ENCODE data around the gene CHST7. TPM values are rescaled to one million over a fixed set of nuclear protein-coding genes. Genes with fewer than 3 reads are reported as not detected.

Gene CHST7
- total and polyA plus RNA-seq, 2 experiments from 2014 or later = 5.6 to 7.8 TPM

DNA sequence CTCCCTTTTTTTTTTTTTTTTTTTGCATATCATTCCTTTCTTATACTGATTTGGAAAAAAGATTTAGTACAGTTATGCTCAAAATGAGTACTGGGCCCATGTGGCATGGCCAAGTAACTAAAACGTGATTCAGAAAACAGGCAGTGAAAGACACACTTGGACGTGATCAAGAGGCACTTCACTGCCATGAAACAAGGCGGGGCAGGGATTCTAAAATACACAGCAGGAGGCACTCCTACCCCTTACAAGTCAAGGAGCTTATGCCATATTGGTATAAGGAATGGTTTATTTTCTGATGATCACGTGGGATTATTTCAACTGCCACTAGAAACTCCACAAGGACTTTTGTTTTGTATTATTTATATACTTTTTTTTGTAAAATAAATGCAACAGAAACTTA is 72.0 kb downstream of the CHST7 start:
- Histone ChIP-seq H3K4me1 (ENCODE audit: insufficient read depth) (peaks cover 4% of the 10 kb centered on the region), H3K9me2 (replicated peaks; ENCODE audit: insufficient read depth) (no peaks in the 10 kb centered on the region), H3K27ac (no peak overlapping the region), H2AFZ (no peak overlapping the region), H3K79me2 (no peaks in the 10 kb centered on the region), H3K9me3 (ENCODE audit: low read depth) (no peaks in the 10 kb centered on the region), H3K27me3 (no peaks in the 10 kb centered on the region), H3K4me3 (no peak overlapping the region), H3K36me3 (replicated peaks; ENCODE audit: insufficient read depth, low read depth) (no peaks in the 10 kb centered on the region), H3K4me2 (no peak overlapping the region), H4K20me1 (ENCODE audit: insufficient read depth, poor library complexity, severe bottlenecking) (no peaks in the 10 kb centered on the region)
- WGBS (ENCODE audit: low lambda C conversion rate, missing lambda C conversion rate) = 68% methylated on average over 4 of the region's 4 CpGs
- TF ChIP-seq EZH2 (IDR thresholded peaks at IDR 0.05; ENCODE audit: borderline replicate concordance) (no peak), EZH2phosphoT487 (IDR thresholded peaks at IDR 0.05; ENCODE audit: low read depth, severe bottlenecking, unreplicated experiment) (no peak)
- TF ChIP-seq, protein P1, sequence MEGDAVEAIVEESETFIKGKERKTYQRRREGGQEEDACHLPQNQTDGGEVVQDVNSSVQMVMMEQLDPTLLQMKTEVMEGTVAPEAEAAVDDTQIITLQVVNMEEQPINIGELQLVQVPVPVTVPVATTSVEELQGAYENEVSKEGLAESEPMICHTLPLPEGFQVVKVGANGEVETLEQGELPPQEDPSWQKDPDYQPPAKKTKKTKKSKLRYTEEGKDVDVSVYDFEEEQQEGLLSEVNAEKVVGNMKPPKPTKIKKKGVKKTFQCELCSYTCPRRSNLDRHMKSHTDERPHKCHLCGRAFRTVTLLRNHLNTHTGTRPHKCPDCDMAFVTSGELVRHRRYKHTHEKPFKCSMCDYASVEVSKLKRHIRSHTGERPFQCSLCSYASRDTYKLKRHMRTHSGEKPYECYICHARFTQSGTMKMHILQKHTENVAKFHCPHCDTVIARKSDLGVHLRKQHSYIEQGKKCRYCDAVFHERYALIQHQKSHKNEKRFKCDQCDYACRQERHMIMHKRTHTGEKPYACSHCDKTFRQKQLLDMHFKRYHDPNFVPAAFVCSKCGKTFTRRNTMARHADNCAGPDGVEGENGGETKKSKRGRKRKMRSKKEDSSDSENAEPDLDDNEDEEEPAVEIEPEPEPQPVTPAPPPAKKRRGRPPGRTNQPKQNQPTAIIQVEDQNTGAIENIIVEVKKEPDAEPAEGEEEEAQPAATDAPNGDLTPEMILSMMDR (IDR thresholded peaks at IDR 0.05; ENCODE audit: poor library complexity) = no peak
- DNase-seq (ENCODE audit: low spot score) = no peak

DNA sequence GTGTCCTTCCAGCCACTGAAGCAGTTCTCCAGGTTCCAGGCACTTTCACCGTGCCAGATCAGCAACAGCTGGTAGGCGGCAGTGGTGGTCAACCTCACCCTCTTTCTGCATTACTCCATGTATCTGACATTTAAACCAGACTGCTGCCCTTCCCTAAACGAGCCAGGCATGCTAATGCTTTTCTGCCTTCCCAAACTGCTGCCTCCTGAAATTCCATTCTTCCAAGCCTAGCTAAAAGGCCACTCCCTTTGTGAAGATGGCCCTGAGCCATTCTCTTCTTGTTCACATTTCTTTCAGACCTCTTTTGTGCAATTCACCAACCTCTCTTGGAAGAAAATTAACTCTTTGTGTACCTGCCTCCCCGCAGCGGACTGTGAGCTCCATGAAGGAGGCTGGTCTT is 73.7 kb downstream of the CHST7 start:
- no peak for TF ChIP-seq EZH2phosphoT487 (IDR thresholded peaks at IDR 0.05; ENCODE audit: low read depth, severe bottlenecking, unreplicated experiment)
- TF ChIP-seq, protein P1 (IDR thresholded peaks at IDR 0.05; ENCODE audit: poor library complexity) = no peak
- TF ChIP-seq EZH2 (IDR thresholded peaks at IDR 0.05; ENCODE audit: borderline replicate concordance) = no peak
- H3K27me3 ChIP-seq = no peaks in the 10 kb centered on the region
- 71% methylated on average over 5 of the region's 5 CpGs for WGBS (ENCODE audit: low lambda C conversion rate, missing lambda C conversion rate)
- H3K36me3 ChIP-seq (replicated peaks; ENCODE audit: insufficient read depth, low read depth) = no peaks in the 10 kb centered on the region
- H3K4me1 ChIP-seq (ENCODE audit: insufficient read depth) = peaks cover 4% of the 10 kb centered on the region
- no peak overlapping the region for H3K4me2 ChIP-seq
- H3K9me2 ChIP-seq (replicated peaks; ENCODE audit: insufficient read depth) = no peaks in the 10 kb centered on the region
- no peak overlapping the region for H3K27ac ChIP-seq
- no peak overlapping the region for H2AFZ ChIP-seq
- no peaks in the 10 kb centered on the region for H3K9me3 ChIP-seq (ENCODE audit: low read depth)
- H3K79me2 ChIP-seq = no peaks in the 10 kb centered on the region
- no peak overlapping the region for H3K4me3 ChIP-seq
- no peak for DNase-seq (ENCODE audit: low spot score)
- no peaks in the 10 kb centered on the region for H4K20me1 ChIP-seq (ENCODE audit: insufficient read depth, poor library complexity, severe bottlenecking)

Small RNA genes lying within 50 kb of the gene (small RNA-seq; reads per million reads assigned to genes)
- not detected for gene RF00017

Other genes starting within 250 kb of the CHST7 start
- 3.3 and 4.8 TPM in 2 replicates for gene ZNF674, start 28.3 kb upstream of the CHST7 start, total RNA-seq
- 2.2 and 2.5 TPM in 2 replicates for gene ZNF674, start 28.3 kb upstream of the CHST7 start, polyA plus RNA-seq
- gene SLC9A7, start 185.4 kb downstream of the CHST7 start, total RNA-seq = 7.7 and 8.1 TPM in 2 replicates
- gene SLC9A7, start 185.4 kb downstream of the CHST7 start, polyA plus RNA-seq = 2.0 and 3.6 TPM in 2 replicates

All from hepatocyte (in vitro differentiated cells).